A549 (cell line): ENCODE data around the gene MORN1.

Experiments used
- CHD4 ChIP-seq: fragments of 200-600 bp; sonication (generic); IDR thresholded peaks from 2 replicates; pipeline ENCODE4 v1.6.1; 2016; ENCODE audit warnings: antibody characterized with exemption, mild to moderate bottlenecking, borderline replicate concordance
- CTCF ChIP-seq: fragments of >200 bp; sonication (Bioruptor Twin); formaldehyde crosslinking; IDR thresholded peaks from 3 replicates; pipeline ENCODE4 v1.5.1; 2016
- JUNB ChIP-seq: fragments of >200 bp; sonication (Bioruptor Twin); formaldehyde crosslinking; IDR thresholded peaks from 2 replicates; pipeline ENCODE4 v1.6.1; 2016
- KDM1A ChIP-seq: fragments of 200-600 bp; sonication (generic); IDR thresholded peaks from 2 replicates; pipeline ENCODE4 v1.6.1; 2016; ENCODE audit warnings: low read depth, mild to moderate bottlenecking
- MAX ChIP-seq: IDR thresholded peaks from 2 replicates; pipeline ENCODE4 v1.6.1; 2012
- PBX3 ChIP-seq: IDR thresholded peaks from 2 replicates; pipeline ENCODE4 v1.6.1; 2012
- RAD21 ChIP-seq, 2 experiments: fragments of >200 bp in 1 of 2; sonication (Bioruptor Twin) in 1 of 2; formaldehyde crosslinking in 1 of 2; IDR thresholded peaks in 1 of 2; conservative IDR thresholded peaks in 1 of 2; 2 replicates in 1 of 2; 3 replicates in 1 of 2; pipeline ENCODE4 v1.6.1; 2012 to 2018; ENCODE audit warnings: inconsistent platforms in 1 of 2
- RFX5 ChIP-seq: fragments of 450-650 bp; IDR thresholded peaks from 2 replicates; pipeline ENCODE4 v1.7.1; 2014; ENCODE audit warnings: antibody characterized with exemption, mild to moderate bottlenecking, moderate library complexity
- TP53 ChIP-seq: fragments of 250-450 bp; sonication (Bioruptor Pico); IDR thresholded peaks from 2 replicates; pipeline ENCODE4 v1.5.0; 2021; ENCODE audit warnings: mild to moderate bottlenecking, moderate library complexity

GRCh38 chr1:2307972-2308371, 83.4 kb downstream of the MORN1 start:
- no peak for TF ChIP-seq PBX3
- TF ChIP-seq MAX: no peak
- no peak for TF ChIP-seq KDM1A
- TF ChIP-seq CTCF: no peak
- no peak for TF ChIP-seq RAD21 (conservative IDR thresholded peaks at IDR 0.05 in 1 of 2, IDR thresholded peaks at IDR 0.05 in 1 of 2)
- no peak for TF ChIP-seq TP53 (CRISPR knock-in tag)
- no peak for TF ChIP-seq JUNB
- no peak for TF ChIP-seq CHD4
- TF ChIP-seq RFX5: no peak
